HCT116 (cell line): ENCODE measurements around the gene KCND3. TPM values are rescaled to one million over a fixed set of nuclear protein-coding genes. Genes with fewer than 3 reads are reported as not detected.

Source experiments
- ATAC-seq: fragments of 200-7000 bp; cut with Tn5 transposase; 2 replicates; pipeline ENCODE4 v1.9.1; 2020; ENCODE audit warnings: mild to moderate bottlenecking, moderate library complexity
- BruUV-seq: library from RNA; stranded (reverse); fragments of 400-500 nt; replicated peaks from 2 replicates; lab custom pipeline; 2021; lab: Mats Ljungman, UMichigan
- CTCF ChIA-PET: fragments of 300-600 bp; sonication (Branson Sonifier 250); formaldehyde crosslinking; loops from one replicate; lab custom pipeline; 2021; ENCODE audit warnings: antibody characterized with exemption; lab: Charles Lee
- POLR2A ChIA-PET: fragments of 300-600, 350-600 bp; sonication (Branson Sonifier 250); formaldehyde crosslinking; loops from one replicate; lab custom pipeline; 2021; ENCODE audit warnings: antibody characterized with exemption; lab: Charles Lee
- RAD21 ChIA-PET, 2 experiments: fragments of 300-600 bp; sonication (Branson Sonifier 250); formaldehyde crosslinking; loops; one replicate each; lab custom pipeline; 2023; ENCODE audit warnings: low total read pairs in 2 of 2; ENCODE audit not compliant: uncharacterized antibody in 2 of 2, unreplicated experiment in 2 of 2, low non-redundant PET in 1 of 2; lab: Charles Lee
- DNase-seq: peaks from one replicate; pipeline ENCODE4 v3.0.0-alpha.2; 2010; ENCODE audit warnings: low read depth, low spot score
- H2AFZ ChIP-seq: fragments of 200-600 bp; shearing (Covaris generic), sonication (generic); 2 replicates; pipeline ENCODE4 v1.6.1; 2017; ENCODE audit warnings: low read depth, mixed run types, mixed read lengths, antibody characterized with exemption, low read length; ENCODE audit not compliant: poor library complexity, severe bottlenecking
- H3K27ac ChIP-seq: 2 replicates; pipeline ENCODE4 v1.5.1; 2012; ENCODE audit warnings: low read depth, low read length
- H3K27me3 ChIP-seq: fragments of 200-600 bp; sonication (generic); 2 replicates; pipeline ENCODE4 v1.6.1; 2016; ENCODE audit warnings: mixed run types, low read length, mixed read lengths; ENCODE audit not compliant: insufficient read depth
- H3K36me3 ChIP-seq, 2 experiments: fragments of 200-500 bp in 1 of 2; fragments of 200-600 bp in 1 of 2; sonication (Bioruptor generic) in 1 of 2; sonication (generic) in 1 of 2; 2 replicates each; pipeline versions ENCODE4 v1.5.1 to v1.6.1; 2014 to 2016; ENCODE audit warnings: low read length in 2 of 2, inconsistent platforms in 1 of 2, mixed read lengths in 1 of 2, mixed run types in 1 of 2; ENCODE audit not compliant: insufficient read depth in 2 of 2, control insufficient read depth in 1 of 2
- H3K4me1 ChIP-seq, 2 experiments: fragments of 200-600 bp in 1 of 2; sonication (generic) in 1 of 2; 2 replicates each; pipeline versions ENCODE4 v1.5.1 to v1.6.1; 2012 to 2017; ENCODE audit warnings: low read length in 2 of 2, inconsistent platforms in 1 of 2, mild to moderate bottlenecking in 1 of 2, mixed read lengths in 1 of 2, mixed run types in 1 of 2, moderate library complexity in 1 of 2; ENCODE audit not compliant: insufficient read depth in 2 of 2, control insufficient read depth in 1 of 2
- H3K4me2 ChIP-seq: fragments of 200-600 bp; sonication (generic); 2 replicates; pipeline ENCODE4 v1.6.1; 2017; ENCODE audit warnings: mixed run types, low read length, mixed read lengths
- H3K4me3 ChIP-seq, 2 experiments: fragments of 200-600 bp in 1 of 2; sonication (generic) in 1 of 2; replicated peaks in 1 of 2; 2 replicates each; pipeline ENCODE4 v1.5.1; 2011 to 2016; ENCODE audit warnings: low read length in 2 of 2, control low read depth in 1 of 2, low read depth in 1 of 2, mild to moderate bottlenecking in 1 of 2, mixed read lengths in 1 of 2, mixed run types in 1 of 2
- H3K79me2 ChIP-seq: fragments of 200-600 bp; sonication (generic); 2 replicates; pipeline ENCODE4 v1.6.1; 2017; ENCODE audit warnings: mild to moderate bottlenecking, mixed run types, low read length, moderate library complexity, mixed read lengths; ENCODE audit not compliant: insufficient read depth
- H3K9ac ChIP-seq: fragments of 200-600 bp; sonication (generic); 2 replicates; pipeline ENCODE4 v1.6.1; 2016; ENCODE audit warnings: low read length, mixed read lengths
- H3K9me2 ChIP-seq: fragments of 200-600 bp; sonication (generic), shearing (Covaris generic); 2 replicates; pipeline ENCODE4 v1.6.1; 2017; ENCODE audit warnings: mixed run types, mild to moderate bottlenecking, moderate library complexity; ENCODE audit not compliant: insufficient read depth
- H3K9me3 ChIP-seq, 2 experiments: fragments of 200-500 bp in 1 of 2; fragments of 200-600 bp in 1 of 2; sonication (Bioruptor generic) in 1 of 2; sonication (generic) in 1 of 2; 2 replicates each; pipeline ENCODE4 v1.6.1; 2014 to 2017; ENCODE audit warnings: low read length in 2 of 2, mixed read lengths in 2 of 2, inconsistent platforms in 1 of 2, low read depth in 1 of 2, mild to moderate bottlenecking in 1 of 2, mixed run types in 1 of 2, moderate library complexity in 1 of 2; ENCODE audit not compliant: control insufficient read depth in 1 of 2, insufficient read depth in 1 of 2
- H4K20me1 ChIP-seq: fragments of 200-600 bp; sonication (generic), shearing (Covaris generic); 2 replicates; pipeline ENCODE4 v1.6.1; 2017; ENCODE audit warnings: mixed run types, mild to moderate bottlenecking, moderate library complexity; ENCODE audit not compliant: insufficient read depth
- CBX3 ChIP-seq: IDR thresholded peaks from 2 replicates; pipeline ENCODE4 v1.6.1; 2012; ENCODE audit warnings: low read depth
- CEBPB ChIP-seq: IDR thresholded peaks from 2 replicates; pipeline ENCODE4 v1.6.1; 2012; ENCODE audit warnings: low read depth
- EZH2 ChIP-seq: fragments of 200-600 bp; sonication (generic); IDR thresholded peaks from 2 replicates; pipeline ENCODE4 v1.6.1; 2017; ENCODE audit warnings: antibody characterized with exemption, mixed run types
- EZH2phosphoT487 ChIP-seq: fragments of 200-600 bp; IDR thresholded peaks from 2 replicates; pipeline ENCODE4 v1.6.1; 2018; ENCODE audit warnings: antibody characterized with exemption, borderline replicate concordance
- FOSL1 ChIP-seq: IDR thresholded peaks from 2 replicates; pipeline ENCODE4 v1.6.1; 2012; ENCODE audit warnings: low read depth
- MAX ChIP-seq: IDR thresholded peaks from 2 replicates; pipeline ENCODE4 v1.6.1; 2012
- SRF ChIP-seq: IDR thresholded peaks from 2 replicates; pipeline ENCODE4 v1.6.1; 2012; ENCODE audit warnings: low read depth
- TCF7L2 ChIP-seq: IDR thresholded peaks from 2 replicates; pipeline ENCODE4 v1.7.0; 2011; ENCODE audit warnings: borderline replicate concordance, inconsistent platforms; ENCODE audit not compliant: insufficient read depth, insufficient read length; ENCODE audit errors: extremely low read depth
- ZNF274 ChIP-seq: fragments of 200-500 bp; sonication (Bioruptor generic); IDR thresholded peaks from 2 replicates; pipeline ENCODE4 v1.6.1; 2014; ENCODE audit warnings: mild to moderate bottlenecking, low read depth, low read length, inconsistent platforms
- intact Hi-C: fragments of 100-400 bp; cut with micrococcal nuclease; formaldehyde crosslinking; loops from 2 replicates; pipeline ENCODE4 v1.10.0; 2022
- total RNA-seq: library from RNA; stranded (reverse); gene quantifications from one replicate; pipeline ENCODE4 v1.2.1, GENCODE V29; 2021; ENCODE audit not compliant: unreplicated experiment
- TF ChIP-seq, protein P1 (sequence below): IDR thresholded peaks from 2 replicates; pipeline ENCODE4 v1.6.1; 2012; ENCODE audit warnings: low read depth
- TF ChIP-seq, protein P2 (sequence below): IDR thresholded peaks from 2 replicates; pipeline ENCODE4 v1.6.1; 2011; ENCODE audit warnings: mild to moderate bottlenecking, low read length, moderate library complexity; ENCODE audit not compliant: insufficient replicate concordance; ENCODE audit errors: extremely low read depth

The KCND3 gene
- total RNA-seq, 1 experiment from 2014 or later = 0.44 TPM

DNA sequence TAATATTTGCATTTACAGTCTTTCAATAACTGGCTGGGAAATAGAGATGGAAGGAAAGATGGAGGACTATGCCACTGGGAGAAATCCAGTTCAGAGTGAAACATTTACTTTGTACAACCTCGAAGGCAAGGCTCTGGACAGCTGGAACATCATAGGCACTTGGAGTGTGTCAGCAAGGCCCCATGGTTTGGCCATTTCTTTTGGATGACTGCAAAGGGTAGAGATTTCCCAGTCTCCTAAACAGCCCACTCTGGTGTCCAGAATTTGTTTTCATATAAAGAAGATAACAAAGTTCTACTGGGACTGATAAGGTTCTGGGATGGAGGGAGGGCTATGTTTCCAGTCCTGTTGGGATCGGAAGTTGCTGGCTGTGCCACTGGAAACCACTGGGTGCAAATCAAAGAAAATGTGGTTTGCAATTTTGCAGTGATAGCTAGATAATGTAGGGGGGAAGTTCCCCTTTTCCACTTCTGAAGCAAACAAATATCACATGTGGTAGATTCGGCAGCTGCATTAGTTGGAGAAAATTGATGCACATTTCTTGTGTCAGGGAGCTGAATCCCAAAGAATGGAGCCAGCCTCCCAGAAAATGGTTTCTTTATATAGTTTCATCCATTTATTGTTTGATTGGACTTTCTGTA lies 16.2 kb downstream of the KCND3 start:
- peaks cover 86% of the 10 kb centered on the region for H3K27me3 ChIP-seq
- no TSS peak for BruUV-seq
- H3K4me2 ChIP-seq = no peak overlapping the region
- H3K36me3 ChIP-seq = no peaks in the 10 kb centered on the region
- no peak for ATAC-seq
- H2AFZ ChIP-seq = no peak overlapping the region
- H3K27ac ChIP-seq = no peak overlapping the region
- no peaks in the 10 kb centered on the region for H4K20me1 ChIP-seq
- no peaks in the 10 kb centered on the region for H3K9me2 ChIP-seq
- ChIA-PET CTCF (no interaction called here), RAD21 (no interaction called here)
- H3K9me3 ChIP-seq = no peaks in the 10 kb centered on the region
- intact Hi-C loops = no loop called here
- no peak overlapping the region for H3K4me3 ChIP-seq
- H3K4me1 ChIP-seq = no peaks in the 10 kb centered on the region
- DNase-seq = no peak
- TF ChIP-seq CBX3 = no peak
- TF ChIP-seq TCF7L2 = no peak
- TF ChIP-seq, protein P1, sequence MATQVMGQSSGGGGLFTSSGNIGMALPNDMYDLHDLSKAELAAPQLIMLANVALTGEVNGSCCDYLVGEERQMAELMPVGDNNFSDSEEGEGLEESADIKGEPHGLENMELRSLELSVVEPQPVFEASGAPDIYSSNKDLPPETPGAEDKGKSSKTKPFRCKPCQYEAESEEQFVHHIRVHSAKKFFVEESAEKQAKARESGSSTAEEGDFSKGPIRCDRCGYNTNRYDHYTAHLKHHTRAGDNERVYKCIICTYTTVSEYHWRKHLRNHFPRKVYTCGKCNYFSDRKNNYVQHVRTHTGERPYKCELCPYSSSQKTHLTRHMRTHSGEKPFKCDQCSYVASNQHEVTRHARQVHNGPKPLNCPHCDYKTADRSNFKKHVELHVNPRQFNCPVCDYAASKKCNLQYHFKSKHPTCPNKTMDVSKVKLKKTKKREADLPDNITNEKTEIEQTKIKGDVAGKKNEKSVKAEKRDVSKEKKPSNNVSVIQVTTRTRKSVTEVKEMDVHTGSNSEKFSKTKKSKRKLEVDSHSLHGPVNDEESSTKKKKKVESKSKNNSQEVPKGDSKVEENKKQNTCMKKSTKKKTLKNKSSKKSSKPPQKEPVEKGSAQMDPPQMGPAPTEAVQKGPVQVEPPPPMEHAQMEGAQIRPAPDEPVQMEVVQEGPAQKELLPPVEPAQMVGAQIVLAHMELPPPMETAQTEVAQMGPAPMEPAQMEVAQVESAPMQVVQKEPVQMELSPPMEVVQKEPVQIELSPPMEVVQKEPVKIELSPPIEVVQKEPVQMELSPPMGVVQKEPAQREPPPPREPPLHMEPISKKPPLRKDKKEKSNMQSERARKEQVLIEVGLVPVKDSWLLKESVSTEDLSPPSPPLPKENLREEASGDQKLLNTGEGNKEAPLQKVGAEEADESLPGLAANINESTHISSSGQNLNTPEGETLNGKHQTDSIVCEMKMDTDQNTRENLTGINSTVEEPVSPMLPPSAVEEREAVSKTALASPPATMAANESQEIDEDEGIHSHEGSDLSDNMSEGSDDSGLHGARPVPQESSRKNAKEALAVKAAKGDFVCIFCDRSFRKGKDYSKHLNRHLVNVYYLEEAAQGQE = no peak
- no peak for TF ChIP-seq CEBPB
- no peak for TF ChIP-seq EZH2phosphoT487
- no peak for TF ChIP-seq EZH2
- TF ChIP-seq FOSL1 = no peak
- no peak for TF ChIP-seq MAX
- TF ChIP-seq SRF = no peak
- no peak for TF ChIP-seq ZNF274
- TF ChIP-seq, protein P2, sequence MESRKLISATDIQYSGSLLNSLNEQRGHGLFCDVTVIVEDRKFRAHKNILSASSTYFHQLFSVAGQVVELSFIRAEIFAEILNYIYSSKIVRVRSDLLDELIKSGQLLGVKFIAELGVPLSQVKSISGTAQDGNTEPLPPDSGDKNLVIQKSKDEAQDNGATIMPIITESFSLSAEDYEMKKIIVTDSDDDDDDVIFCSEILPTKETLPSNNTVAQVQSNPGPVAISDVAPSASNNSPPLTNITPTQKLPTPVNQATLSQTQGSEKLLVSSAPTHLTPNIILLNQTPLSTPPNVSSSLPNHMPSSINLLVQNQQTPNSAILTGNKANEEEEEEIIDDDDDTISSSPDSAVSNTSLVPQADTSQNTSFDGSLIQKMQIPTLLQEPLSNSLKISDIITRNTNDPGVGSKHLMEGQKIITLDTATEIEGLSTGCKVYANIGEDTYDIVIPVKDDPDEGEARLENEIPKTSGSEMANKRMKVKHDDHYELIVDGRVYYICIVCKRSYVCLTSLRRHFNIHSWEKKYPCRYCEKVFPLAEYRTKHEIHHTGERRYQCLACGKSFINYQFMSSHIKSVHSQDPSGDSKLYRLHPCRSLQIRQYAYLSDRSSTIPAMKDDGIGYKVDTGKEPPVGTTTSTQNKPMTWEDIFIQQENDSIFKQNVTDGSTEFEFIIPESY = no peak
- TF ChIP-seq, all 23 proteins: peak for 0
- Histone ChIP-seq H3K79me2 (no peaks in the 10 kb centered on the region), H3K9ac (no peak overlapping the region)
- POLR2A ChIA-PET = no interaction called here
